T47D (cell line): ENCODE measurements around the gene SORL1.
A peak's percentile ranks its signal among the peaks of the same experiment; 100 is the strongest.

Source experiments
- DNase-seq, 2 experiments: peaks; one replicate each; pipeline versions ENCODE4 v3.0.0 to v3.0.0-alpha.2; 2011 to 2012; ENCODE audit warnings: low read depth in 1 of 2, low spot score in 1 of 2
- JUND ChIP-seq: IDR thresholded peaks from 2 replicates; pipeline ENCODE4 v1.6.1; 2012; ENCODE audit warnings: low read depth
- in situ Hi-C: cut with HindIII; loops from 2 replicates; pipeline ENCODE4 v1.10.0; 2016; ENCODE audit warnings: low sequenced_read_pairs, low pct_unique_long_range_greater_than_20kb

The SORL1 gene

DNA sequence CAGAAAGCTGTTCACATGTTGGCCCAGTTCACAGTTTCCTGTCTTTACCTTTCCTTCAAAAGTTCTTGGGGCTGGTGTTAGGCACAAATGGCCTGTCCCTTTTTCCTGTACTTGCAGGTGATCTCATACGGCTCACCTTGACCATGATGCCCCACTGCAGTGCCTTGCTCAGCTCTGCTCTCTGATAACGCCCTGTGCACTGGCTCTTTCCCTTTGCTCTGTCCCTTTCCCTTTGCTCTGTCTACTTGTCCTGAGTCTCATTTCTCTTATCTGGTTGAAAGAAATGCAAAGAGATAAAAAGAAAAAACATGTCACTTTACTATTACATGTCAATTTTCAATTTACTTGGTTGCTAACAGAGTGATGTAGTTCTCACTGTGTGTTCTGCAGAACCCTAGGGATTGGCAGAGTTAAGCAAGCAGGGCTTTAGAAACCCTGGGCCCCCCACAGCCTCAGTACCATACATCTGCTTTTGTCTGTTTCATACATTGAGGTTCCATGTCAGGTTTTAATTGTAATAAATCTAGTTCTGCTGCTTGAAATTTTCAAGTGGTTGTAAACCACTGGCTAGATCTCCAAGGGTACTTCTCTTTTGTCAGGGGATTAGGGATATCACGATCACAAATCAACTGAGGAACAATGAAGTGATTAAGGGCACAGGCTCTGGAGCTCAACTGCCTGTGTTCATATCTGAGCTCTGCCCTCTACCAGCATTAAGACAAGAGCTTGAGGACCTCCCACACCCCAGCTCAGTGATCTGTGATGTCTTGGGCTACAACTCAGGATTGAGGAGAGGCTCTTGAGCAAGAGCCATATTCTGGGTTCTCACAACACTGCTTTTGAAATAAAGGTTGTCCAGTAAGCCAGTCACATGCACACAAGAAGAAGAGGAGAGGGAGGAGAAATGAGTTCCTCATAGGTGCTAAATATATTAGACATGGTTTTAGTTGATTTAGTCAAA lies 16.3 kb upstream of the SORL1 start:
- DNase-seq = no peak
- in situ Hi-C loops = no loop called here
- TF ChIP-seq JUND = no peak

DNA sequence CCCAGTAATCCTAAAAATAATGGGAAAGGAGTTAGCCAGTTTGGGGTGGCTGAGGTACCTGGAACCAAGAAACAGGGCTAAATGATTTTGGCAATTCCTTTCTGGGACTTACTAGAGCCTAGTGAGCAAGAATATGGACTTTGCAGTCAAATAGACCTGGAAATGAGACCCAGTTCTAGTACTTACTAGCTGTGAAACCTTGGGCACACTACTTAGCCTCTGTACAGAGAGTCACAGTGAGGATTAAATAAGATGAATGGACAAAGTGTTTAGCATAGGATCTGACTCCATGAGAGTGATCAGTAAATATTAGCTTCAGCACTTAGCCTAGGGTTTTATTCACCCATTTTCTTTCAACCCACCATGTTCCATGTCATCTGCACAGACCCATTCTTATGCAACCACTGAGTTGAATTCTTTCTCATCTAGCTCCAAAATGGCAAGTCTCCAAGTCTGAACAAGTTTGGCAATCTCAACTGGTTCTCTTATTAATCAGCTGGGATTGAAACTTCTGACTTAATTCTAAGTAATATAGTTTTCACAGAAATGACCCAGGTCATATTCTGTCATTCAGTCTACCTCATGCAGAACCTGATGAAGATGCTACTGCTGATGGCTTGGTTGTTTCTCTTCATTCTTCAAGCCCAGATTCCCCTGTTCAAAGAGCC lies 15.0 kb upstream of the SORL1 start:
- in situ Hi-C loops = no loop called here
- peak in 1 of 2 experiments; percentile 45 for DNase-seq
- TF ChIP-seq JUND = no peak

DNA sequence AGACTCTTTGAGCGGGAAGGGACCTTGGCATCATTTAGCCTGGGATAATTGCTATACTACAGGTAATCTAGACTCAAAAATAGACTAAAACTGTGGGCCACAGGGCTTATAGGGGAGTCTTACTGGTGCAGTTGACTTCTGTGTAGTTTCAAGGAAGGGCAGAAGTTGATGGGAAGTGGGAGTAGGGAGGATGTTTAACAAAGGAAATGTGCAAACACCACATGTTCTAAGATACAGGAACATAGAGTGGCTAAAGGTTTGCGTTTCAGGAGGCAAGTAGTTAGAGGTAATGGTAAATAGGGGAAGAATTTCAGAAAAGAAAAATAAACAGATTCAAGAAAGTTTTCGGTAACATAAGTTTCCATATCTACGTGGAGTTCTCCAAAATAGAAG lies 14.4 kb upstream of the SORL1 start:
- DNase-seq = no peak
- in situ Hi-C loops = no loop called here
- no peak for TF ChIP-seq JUND

DNA sequence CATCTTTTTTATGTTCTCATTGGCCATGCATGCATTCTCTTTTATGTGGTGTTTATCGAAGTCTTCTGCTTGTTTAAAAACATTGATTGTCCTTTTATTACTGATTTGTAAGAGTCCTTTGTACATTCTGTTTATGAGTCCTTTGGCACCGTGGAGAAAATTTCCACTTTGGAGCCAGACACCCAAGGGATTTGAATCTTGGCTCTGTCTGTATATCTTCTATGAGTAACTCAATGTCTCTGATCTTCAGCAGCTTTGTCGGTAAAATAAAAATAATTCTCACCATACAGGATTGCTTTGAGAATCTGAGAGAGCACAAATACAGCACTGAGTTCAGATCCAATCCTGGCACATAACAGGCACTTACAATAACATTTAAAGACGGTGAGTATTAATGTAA lies 12.8 kb upstream of the SORL1 start:
- no peak for TF ChIP-seq JUND
- in situ Hi-C loops = no loop called here
- no peak for DNase-seq

DNA sequence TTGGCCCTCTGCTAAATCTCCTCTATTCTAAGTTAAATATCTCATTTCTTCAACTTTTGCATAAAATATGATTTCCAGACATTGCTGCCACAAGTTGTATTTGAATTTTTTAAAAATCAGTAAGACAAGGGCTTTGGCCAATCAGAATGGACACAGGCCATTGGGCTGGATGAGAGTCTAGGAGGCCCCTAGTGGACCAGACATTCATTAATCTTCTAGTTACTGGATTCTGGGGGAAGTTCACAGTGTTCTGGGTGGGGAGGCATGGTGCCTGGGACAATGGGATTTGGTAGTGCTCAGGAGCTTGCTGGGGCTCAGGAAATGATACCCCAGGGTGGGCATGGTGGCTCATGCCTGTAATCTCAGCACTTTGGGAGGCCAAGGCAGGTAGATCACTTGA lies 12.4 kb upstream of the SORL1 start:
- TF ChIP-seq JUND = no peak
- in situ Hi-C loops = no loop called here
- no peak for DNase-seq

DNA sequence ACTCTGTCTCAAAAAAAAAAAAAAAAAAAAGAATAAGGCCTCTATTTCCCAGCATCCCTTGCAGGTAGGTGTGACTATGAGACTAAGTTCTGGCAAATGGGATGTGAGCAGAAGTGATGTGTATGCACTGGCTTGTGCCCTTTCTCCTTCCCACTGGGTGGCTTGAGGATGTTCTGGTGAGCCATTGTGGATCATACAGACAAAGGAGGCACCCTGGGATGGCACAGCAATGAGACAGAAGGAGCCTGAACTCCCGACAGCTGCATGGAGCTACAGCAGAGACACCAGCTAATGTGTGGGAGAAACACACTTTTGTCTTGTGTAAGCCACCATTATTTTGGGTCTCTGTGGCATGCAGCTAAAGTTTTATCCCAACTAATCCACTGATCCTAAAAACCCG lies 10.6 kb upstream of the SORL1 start:
- no peak for DNase-seq
- in situ Hi-C loops = no loop called here
- TF ChIP-seq JUND = no peak

DNA sequence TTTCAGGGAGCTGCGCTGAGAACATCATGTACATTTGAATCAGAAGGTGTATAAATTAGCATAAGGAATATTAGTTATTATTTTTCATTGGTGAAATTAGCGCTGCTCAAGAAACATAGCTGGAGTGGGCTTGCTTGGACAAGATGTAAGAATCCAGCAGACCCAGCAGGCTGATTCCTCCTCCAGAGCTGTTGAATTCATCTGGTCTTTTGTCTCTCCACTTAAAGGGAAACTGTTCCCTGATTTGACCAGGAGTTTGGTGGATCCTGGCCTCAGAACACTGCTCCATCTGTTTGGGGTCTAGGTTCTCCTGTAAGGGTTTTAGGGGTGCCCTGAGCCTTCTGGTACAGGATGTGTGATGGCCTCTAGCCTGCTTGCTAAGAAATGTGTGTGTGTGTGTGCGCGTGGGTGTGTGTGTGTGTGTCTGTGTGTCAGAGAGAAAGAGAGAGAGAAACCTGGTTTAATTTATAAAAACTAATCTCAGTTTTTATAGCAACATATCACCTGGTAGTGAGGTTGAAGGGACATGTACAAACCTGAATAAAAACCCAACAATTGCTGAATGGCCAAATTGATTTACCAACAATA lies 8.3 kb upstream of the SORL1 start:
- in situ Hi-C loops = no loop called here
- DNase-seq = no peak
- no peak for TF ChIP-seq JUND

DNA sequence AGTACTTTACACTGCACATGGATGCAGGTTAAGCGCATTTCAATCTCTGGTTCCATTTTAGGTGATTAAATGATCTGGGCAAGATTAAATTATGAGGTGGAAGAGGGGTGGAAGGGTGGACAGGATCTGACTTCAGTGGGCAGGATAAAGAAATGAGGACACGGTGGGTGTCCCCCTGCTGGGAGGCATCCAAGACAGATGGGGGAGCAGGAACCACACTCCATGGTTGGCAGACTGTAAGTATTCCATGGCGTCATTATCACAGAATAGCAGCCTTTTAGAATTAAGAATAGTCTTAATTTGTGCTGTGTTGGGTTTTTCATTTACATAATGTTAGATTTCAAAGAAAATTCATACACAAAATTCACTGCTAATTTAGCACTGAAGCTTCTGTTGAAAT lies 7.6 kb upstream of the SORL1 start:
- no peak for DNase-seq
- TF ChIP-seq JUND = no peak
- in situ Hi-C loops = no loop called here

DNA sequence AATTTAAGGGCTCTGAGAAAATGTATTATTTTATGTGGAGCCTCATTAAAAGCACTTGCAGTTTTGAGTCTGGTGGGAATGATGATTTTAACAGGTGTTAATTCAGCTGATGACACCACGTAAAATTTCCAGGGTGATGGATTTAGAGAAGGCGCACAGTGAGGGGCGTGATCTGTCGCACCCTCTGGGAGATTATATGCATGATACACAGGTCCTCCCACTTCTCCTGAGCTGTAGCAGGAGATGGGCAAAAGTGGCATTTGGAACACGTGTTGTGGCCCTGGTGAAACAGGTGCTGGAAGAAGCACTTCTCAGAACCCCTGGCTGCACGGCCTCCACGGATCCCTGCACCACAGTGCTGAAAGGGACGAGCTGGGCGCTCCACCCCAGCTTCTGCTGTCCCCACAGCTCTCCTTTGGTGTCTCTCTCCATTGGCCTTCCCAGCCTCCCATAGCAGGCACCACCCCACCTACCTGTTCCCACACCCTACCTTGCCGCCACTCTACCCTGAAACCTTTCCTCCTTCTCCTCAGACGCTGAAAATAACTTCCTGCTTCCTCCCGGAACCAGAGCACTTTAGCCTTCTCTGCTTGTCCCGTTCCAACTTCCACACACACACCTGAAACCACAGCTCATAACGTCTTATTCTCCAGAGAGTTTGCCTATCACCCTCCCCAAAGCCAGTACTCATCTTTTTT lies 6.9 kb upstream of the SORL1 start:
- no peak for TF ChIP-seq JUND
- in situ Hi-C loops = no loop called here
- DNase-seq = no peak

DNA sequence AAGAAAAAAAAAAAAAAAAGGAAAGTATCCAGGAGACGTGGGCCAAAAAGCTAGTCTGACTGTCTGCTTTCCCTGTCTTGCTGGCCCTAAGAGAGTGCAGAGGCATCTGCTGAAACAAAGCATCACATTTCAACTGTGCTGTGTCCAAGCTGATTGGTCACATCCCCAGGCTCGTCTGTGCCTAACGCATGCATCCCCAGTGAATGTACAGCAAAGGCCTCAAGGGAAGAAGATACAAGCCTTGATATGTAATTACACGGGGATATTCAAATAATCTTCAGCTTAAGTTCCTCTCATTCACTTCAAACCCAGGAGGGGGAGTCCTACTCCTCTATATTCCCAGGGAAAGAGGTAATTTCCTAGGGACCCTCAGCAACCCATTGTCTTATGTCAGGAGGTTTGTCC lies 5.4 kb upstream of the SORL1 start:
- in situ Hi-C loops = no loop called here
- DNase-seq = peak; percentile 55 to 81

DNA sequence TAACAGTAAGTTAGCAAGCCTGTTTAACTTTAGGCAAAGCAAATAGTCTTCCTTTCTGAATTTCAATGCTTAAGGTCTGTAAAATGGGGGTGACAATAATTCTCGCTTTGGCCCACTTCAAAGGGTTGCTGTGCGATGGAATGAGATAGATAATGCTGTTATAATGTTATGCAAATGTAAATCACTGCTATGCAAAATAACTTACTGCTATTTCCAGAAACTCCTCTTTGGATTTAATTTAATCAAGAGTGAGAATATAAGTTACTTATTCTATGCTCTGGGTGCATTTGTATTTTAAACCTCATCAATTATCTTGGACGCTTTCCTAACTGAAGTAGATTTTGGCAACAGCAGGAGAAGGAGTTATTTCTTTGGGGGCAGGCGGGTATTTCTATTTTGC lies 4.1 kb upstream of the SORL1 start:
- in situ Hi-C loops = no loop called here
- DNase-seq = no peak
- no peak for TF ChIP-seq JUND

More for the DNA sequence above, 5.4 kb upstream of the SORL1 start:
- TF ChIP-seq JUND = no peak

DNA sequence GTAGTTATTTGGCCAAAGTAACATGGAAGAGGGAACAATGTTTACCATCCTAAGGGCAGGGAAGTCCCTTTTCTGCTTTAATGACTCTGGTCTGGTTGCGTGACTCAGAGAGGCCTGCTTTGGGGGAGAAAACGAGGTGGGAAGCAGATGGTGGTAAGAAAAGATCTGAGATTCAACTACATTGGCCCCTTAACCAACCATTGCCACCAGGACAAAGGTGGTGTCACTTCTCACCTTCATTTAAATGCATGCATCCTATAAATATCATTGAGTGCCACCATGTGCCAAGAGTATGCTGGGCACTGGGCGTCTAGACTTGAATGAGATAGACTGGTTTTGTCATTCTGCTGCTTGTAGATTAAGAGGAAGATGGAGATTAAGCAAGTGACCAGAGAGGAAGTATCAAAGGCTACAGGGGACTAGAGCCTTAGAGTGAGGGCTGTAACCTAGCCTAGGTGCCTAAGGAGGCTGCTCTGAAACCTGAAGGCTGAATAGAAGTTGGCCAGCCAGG lies 3.6 kb upstream of the SORL1 start:
- DNase-seq = no peak
- in situ Hi-C loops = no loop called here
- no peak for TF ChIP-seq JUND
